ENCODE results near the gene SPOCK1. TPM values are rescaled to one million over a fixed set of nuclear protein-coding genes. Genes with fewer than 3 reads are reported as not detected.

The SPOCK1 gene
- total RNA-seq, 4 donors from 2014 or later: 22.7 to 117 (median 41.8) TPM

DNA sequence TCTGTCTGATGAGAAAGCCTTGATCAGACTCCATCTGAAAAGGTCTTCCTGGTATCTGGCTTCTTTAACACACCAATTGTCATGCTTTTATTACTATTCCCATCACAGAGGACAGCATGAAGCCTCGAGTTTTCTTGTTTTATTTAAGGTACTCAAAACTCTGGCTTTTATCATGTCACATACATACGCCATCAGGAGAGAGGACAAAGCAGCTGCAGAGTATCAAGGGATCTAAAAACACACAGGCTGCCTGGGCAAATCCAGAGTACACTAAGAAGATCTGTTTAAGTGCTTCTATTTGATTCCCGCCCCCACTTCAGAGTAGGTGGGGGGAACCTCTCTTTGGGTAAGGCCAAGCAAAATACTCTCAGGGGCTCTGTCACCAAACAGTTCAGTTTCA is 277.2 kb downstream of the SPOCK1 start:
- TF ChIP-seq, protein P1, sequence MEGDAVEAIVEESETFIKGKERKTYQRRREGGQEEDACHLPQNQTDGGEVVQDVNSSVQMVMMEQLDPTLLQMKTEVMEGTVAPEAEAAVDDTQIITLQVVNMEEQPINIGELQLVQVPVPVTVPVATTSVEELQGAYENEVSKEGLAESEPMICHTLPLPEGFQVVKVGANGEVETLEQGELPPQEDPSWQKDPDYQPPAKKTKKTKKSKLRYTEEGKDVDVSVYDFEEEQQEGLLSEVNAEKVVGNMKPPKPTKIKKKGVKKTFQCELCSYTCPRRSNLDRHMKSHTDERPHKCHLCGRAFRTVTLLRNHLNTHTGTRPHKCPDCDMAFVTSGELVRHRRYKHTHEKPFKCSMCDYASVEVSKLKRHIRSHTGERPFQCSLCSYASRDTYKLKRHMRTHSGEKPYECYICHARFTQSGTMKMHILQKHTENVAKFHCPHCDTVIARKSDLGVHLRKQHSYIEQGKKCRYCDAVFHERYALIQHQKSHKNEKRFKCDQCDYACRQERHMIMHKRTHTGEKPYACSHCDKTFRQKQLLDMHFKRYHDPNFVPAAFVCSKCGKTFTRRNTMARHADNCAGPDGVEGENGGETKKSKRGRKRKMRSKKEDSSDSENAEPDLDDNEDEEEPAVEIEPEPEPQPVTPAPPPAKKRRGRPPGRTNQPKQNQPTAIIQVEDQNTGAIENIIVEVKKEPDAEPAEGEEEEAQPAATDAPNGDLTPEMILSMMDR (IDR thresholded peaks at IDR 0.05): no peak
- no peak for ATAC-seq (ENCODE audit: low FRiP score)
- no peak for DNase-seq (ENCODE audit: low spot score)

DNA sequence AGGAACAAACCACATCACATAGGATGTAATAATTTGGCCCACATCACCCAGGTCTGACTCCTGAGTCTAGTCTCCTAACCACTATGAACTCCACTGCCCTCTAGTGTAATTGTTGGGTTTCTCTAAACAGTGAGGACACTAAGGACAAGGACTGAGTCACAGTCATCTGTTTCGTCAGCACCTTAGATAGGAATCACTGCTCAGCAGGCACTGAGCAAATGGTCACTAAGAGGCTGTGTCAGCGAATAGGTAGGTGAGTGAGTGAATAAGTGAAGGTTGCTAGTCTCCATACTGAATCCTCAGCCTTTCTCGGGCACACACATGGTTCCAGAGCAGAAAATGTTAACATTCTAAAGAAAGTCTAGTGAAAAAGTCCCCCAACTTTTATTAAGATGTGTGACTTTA is 278.6 kb downstream of the SPOCK1 start:
- ATAC-seq (ENCODE audit: low FRiP score) (peak; percentile 79), DNase-seq (ENCODE audit: low spot score) (no peak)
- TF ChIP-seq, protein P1 (IDR thresholded peaks at IDR 0.05): no peak

DNA sequence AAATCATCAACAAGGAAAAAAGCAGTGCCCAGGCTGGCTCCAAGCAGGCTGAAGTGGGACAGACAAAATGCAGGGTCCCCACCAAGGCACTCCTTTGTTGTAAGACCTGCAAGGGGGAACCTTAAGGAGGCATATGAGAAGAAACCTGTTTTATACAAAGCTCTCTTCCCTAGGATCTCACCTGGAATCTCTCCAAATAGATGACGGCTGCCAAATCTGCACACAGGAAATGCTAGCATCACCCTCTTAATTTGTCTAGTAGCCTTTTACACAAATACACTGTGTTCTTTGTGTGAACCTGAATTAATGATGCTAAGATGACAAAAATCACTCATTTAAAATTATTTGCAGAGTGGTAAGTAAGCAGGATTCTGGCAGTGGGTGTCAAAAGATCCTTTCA is 280.2 kb downstream of the SPOCK1 start:
- DNase-seq (ENCODE audit: low spot score) (no peak), ATAC-seq (ENCODE audit: low FRiP score) (no peak)
- TF ChIP-seq, protein P1 (IDR thresholded peaks at IDR 0.05): no peak

DNA sequence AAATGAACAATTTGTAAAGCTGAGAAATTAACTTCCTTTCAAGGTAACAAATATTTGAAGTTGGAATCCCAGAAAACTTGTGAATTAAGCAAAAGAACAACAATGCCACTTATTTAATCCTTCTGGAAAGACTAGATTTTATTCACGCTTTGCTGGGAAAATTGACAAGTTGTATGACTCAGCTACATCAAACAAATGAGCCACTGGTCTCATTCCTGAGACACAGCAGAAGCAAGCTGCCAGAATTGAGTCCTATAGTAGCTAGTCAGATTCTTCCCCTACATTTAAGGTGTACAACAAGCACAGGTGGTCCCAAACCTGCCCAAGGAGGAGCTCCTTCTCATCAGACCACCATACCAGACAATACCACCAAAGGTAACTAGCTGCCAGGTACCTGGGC is 280.7 kb downstream of the SPOCK1 start:
- TF ChIP-seq, protein P1 (IDR thresholded peaks at IDR 0.05): no peak
- ATAC-seq (ENCODE audit: low FRiP score) (no peak), DNase-seq (ENCODE audit: low spot score) (no peak)

DNA sequence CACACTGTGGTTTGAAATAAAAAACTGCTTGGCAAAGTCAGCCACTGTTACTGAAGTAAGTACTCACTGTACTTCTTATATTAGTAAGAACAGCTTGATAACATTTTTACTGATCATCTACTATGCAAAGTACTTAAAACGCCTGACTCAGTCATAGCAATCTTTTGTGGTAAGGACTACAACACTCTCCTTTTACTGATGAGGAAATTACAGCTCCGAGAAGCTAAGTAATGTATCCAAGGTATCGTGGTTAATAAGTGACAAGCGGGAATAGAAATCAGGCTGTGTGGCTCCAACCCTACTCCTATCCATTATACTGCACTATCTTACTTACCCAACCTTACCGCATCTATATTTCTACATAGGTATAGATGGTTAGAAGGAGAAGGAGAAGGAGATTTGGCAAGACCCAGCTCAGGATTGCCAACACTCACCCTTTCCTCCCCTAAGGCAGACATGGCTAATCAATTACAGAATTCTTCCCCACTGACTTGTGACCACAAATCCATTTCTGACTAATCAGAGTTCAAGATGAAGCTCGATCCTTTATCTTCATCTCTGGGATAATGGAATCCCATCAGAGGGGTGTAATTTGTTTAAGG is 281.4 kb downstream of the SPOCK1 start:
- DNase-seq (ENCODE audit: low spot score): no peak
- no peak for ATAC-seq (ENCODE audit: low FRiP score)
- TF ChIP-seq, protein P1 (IDR thresholded peaks at IDR 0.05): no peak

- TF ChIP-seq, protein P1 (IDR thresholded peaks at IDR 0.05): no peak
- ATAC-seq (ENCODE audit: low FRiP score) (no peak), DNase-seq (ENCODE audit: low spot score) (no peak)
Observed at GRCh38 chr5:137216976-137217598, 282.0 kb downstream of the SPOCK1 start.

GRCh38 chr5:137215780-137216179 is 283.3 kb downstream of the SPOCK1 start:
- no peak for ATAC-seq (ENCODE audit: low FRiP score)
- DNase-seq (ENCODE audit: low spot score): no peak
- TF ChIP-seq, protein P1 (IDR thresholded peaks at IDR 0.05): no peak

All from omental fat pad (tissue), 4 donors.